ENCODE data around the gene TAF9. TPM values are rescaled to one million over a fixed set of nuclear protein-coding genes. Genes with fewer than 3 reads are reported as not detected.

Gene TAF9
- total and polyA plus RNA-seq, 2 of the 13 experiments (the other 11 are each of a cell fraction or from before 2014, with no cell fraction given) = 113 to 218 TPM

GRCh38 chr5:69414885-69415583 is 45.7 kb upstream of the TAF9 start, which contains the start of gene MARVELD2 (continued):
- TF ChIP-seq ZNF142 (CRISPR knock-in tag; IDR thresholded peaks at IDR 0.05) = no peak; the same call in 1 of the 2 replicates
- 0 out of 2 replicates have a peak, but pooled peaks have one; percentile 44 for TF ChIP-seq DR1 (CRISPR knock-in tag; IDR thresholded peaks at IDR 0.05)
- TF ChIP-seq IKZF1 (IDR thresholded peaks at IDR 0.05) = no peak
- TF ChIP-seq ZNF672 (CRISPR knock-in tag; IDR thresholded peaks at IDR 0.05) = 0 out of 2 replicates have a peak, but pooled peaks have one; percentile 41
- no peak for TF ChIP-seq NPAS2 (CRISPR knock-in tag; IDR thresholded peaks at IDR 0.05; ENCODE audit: borderline replicate concordance)
- peak; percentile 40 for TF ChIP-seq MED8 (CRISPR knock-in tag; IDR thresholded peaks at IDR 0.05; ENCODE audit: insufficient replicate concordance)
- no peak for TF ChIP-seq ZFP36L2 (CRISPR knock-in tag; IDR thresholded peaks at IDR 0.05)
- TF ChIP-seq JARID2 (CRISPR knock-in tag; IDR thresholded peaks at IDR 0.05; ENCODE audit: insufficient replicate concordance) = no peak
- TF ChIP-seq, protein P1, sequence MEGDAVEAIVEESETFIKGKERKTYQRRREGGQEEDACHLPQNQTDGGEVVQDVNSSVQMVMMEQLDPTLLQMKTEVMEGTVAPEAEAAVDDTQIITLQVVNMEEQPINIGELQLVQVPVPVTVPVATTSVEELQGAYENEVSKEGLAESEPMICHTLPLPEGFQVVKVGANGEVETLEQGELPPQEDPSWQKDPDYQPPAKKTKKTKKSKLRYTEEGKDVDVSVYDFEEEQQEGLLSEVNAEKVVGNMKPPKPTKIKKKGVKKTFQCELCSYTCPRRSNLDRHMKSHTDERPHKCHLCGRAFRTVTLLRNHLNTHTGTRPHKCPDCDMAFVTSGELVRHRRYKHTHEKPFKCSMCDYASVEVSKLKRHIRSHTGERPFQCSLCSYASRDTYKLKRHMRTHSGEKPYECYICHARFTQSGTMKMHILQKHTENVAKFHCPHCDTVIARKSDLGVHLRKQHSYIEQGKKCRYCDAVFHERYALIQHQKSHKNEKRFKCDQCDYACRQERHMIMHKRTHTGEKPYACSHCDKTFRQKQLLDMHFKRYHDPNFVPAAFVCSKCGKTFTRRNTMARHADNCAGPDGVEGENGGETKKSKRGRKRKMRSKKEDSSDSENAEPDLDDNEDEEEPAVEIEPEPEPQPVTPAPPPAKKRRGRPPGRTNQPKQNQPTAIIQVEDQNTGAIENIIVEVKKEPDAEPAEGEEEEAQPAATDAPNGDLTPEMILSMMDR (CRISPR knock-in tag; IDR thresholded peaks at IDR 0.05) = peak; percentile 90
- TF ChIP-seq SAFB2 (CRISPR knock-in tag; IDR thresholded peaks at IDR 0.05; ENCODE audit: borderline replicate concordance, low read depth) = peak; percentile 26; the same call in 1 of the 2 replicates
- TF ChIP-seq MAF1 (CRISPR knock-in tag; IDR thresholded peaks at IDR 0.05; ENCODE audit: borderline replicate concordance) = no peak
- no peak; the same call in 1 of the 2 replicates for TF ChIP-seq CCDC6 (CRISPR knock-in tag; IDR thresholded peaks at IDR 0.05)
- TF ChIP-seq RORA (CRISPR knock-in tag; IDR thresholded peaks at IDR 0.05) = no peak
- TF ChIP-seq, protein P2, sequence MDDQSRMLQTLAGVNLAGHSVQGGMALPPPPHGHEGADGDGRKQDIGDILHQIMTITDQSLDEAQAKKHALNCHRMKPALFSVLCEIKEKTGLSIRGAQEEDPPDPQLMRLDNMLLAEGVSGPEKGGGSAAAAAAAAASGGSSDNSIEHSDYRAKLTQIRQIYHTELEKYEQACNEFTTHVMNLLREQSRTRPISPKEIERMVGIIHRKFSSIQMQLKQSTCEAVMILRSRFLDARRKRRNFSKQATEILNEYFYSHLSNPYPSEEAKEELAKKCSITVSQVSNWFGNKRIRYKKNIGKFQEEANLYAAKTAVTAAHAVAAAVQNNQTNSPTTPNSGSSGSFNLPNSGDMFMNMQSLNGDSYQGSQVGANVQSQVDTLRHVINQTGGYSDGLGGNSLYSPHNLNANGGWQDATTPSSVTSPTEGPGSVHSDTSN (CRISPR knock-in tag; IDR thresholded peaks at IDR 0.05; ENCODE audit: borderline replicate concordance) = peak; percentile 81; the same call in 1 of the 2 replicates
- TF ChIP-seq SP2 (CRISPR knock-in tag; IDR thresholded peaks at IDR 0.05) = no peak
- peak; percentile 87 for TF ChIP-seq ZNF563 (CRISPR knock-in tag; IDR thresholded peaks at IDR 0.05)
- TF ChIP-seq NKX3-1 (CRISPR knock-in tag; IDR thresholded peaks at IDR 0.05) = no peak
- TF ChIP-seq TMF1 (CRISPR knock-in tag; IDR thresholded peaks at IDR 0.05; ENCODE audit: low read depth) = no peak; the same call in 1 of the 2 replicates
- no peak for TF ChIP-seq SCMH1 (CRISPR knock-in tag; IDR thresholded peaks at IDR 0.05; ENCODE audit: borderline replicate concordance)
- no peak for TF ChIP-seq XBP1 (CRISPR knock-in tag; IDR thresholded peaks at IDR 0.05)
- no peak for TF ChIP-seq ATF5 (CRISPR knock-in tag; IDR thresholded peaks at IDR 0.05; ENCODE audit: low read depth)
